Astrocyte (in vitro differentiated cells and primary cell): Measurements from ENCODE around the gene RTL1. TPM values are rescaled to one million over a fixed set of nuclear protein-coding genes. Genes with fewer than 3 reads are reported as not detected.

Experiments used
- DNase-seq: peaks from one replicate; pipeline ENCODE4 v3.0.0-alpha.2; 2010; ENCODE audit warnings: low read depth
- FAIRE-seq: peaks from 2 replicates; lab custom pipeline; 2011; peaks lifted over from hg19 to GRCh38; lab: Jason Lieb, UNC
- H2AFZ ChIP-seq: 2 replicates; pipeline ENCODE4 v1.6.0; 2012; ENCODE audit warnings: low read depth, low read length, inconsistent platforms
- H3K27ac ChIP-seq: 2 replicates; pipeline ENCODE4 v1.5.1; 2011; ENCODE audit warnings: low read depth, low read length, inconsistent platforms
- H3K27me3 ChIP-seq: 2 replicates; pipeline ENCODE4 v1.6.0; 2011; ENCODE audit warnings: low read length, inconsistent platforms; ENCODE audit not compliant: insufficient read depth
- H3K36me3 ChIP-seq: 2 replicates; pipeline ENCODE4 v1.5.1; 2011; ENCODE audit warnings: low read length, inconsistent platforms; ENCODE audit not compliant: insufficient read depth
- H3K4me1 ChIP-seq: 2 replicates; pipeline ENCODE4 v1.5.1; 2011; ENCODE audit warnings: low read length, inconsistent platforms; ENCODE audit not compliant: insufficient read depth
- H3K4me2 ChIP-seq: 2 replicates; pipeline ENCODE4 v1.6.0; 2012; ENCODE audit warnings: low read length, inconsistent platforms
- H3K4me3 ChIP-seq: 2 replicates; pipeline ENCODE4 v1.5.1; 2011; ENCODE audit warnings: low read depth, mild to moderate bottlenecking, low read length, inconsistent platforms; ENCODE audit not compliant: insufficient read depth
- H3K79me2 ChIP-seq: 2 replicates; pipeline ENCODE4 v1.6.0; 2012; ENCODE audit warnings: mild to moderate bottlenecking, low read length, inconsistent platforms; ENCODE audit not compliant: insufficient read depth
- H3K9ac ChIP-seq: 2 replicates; pipeline ENCODE4 v1.6.0; 2012; ENCODE audit warnings: mild to moderate bottlenecking, low read length, inconsistent platforms
- H3K9me3 ChIP-seq: 2 replicates; pipeline ENCODE4 v1.5.1; 2012; ENCODE audit warnings: low read depth, mild to moderate bottlenecking, low read length, inconsistent platforms; ENCODE audit not compliant: insufficient read depth
- H4K20me1 ChIP-seq: 2 replicates; pipeline ENCODE4 v1.6.0; 2012; ENCODE audit warnings: low read length, inconsistent platforms; ENCODE audit not compliant: insufficient read depth
- H3K27ac Mint-ChIP-seq: one replicate; pipeline ENCODE4 v1.8.0; 2021; ENCODE audit warnings: mild to moderate bottlenecking, mixed read lengths; ENCODE audit not compliant: unreplicated experiment
- H3K27me3 Mint-ChIP-seq: one replicate; pipeline ENCODE4 v1.8.0; 2021; ENCODE audit warnings: low read depth, mixed read lengths; ENCODE audit not compliant: unreplicated experiment
- H3K36me3 Mint-ChIP-seq: one replicate; pipeline ENCODE4 v1.8.0; 2021; ENCODE audit warnings: low read depth, mixed read lengths; ENCODE audit not compliant: unreplicated experiment
- H3K4me1 Mint-ChIP-seq: one replicate; pipeline ENCODE4 v1.8.0; 2021; ENCODE audit warnings: low read depth, mixed read lengths; ENCODE audit not compliant: unreplicated experiment
- H3K4me3 Mint-ChIP-seq: one replicate; pipeline ENCODE4 v1.8.0; 2021; ENCODE audit warnings: mild to moderate bottlenecking, moderate library complexity, mixed read lengths; ENCODE audit not compliant: unreplicated experiment
- H3K9me3 Mint-ChIP-seq: one replicate; pipeline ENCODE4 v1.8.0; 2021; ENCODE audit warnings: mild to moderate bottlenecking, mixed read lengths; ENCODE audit not compliant: unreplicated experiment
- CTCF ChIP-seq: IDR thresholded peaks from 2 replicates; pipeline ENCODE4 v1.5.1; 2011; ENCODE audit warnings: low read depth, mild to moderate bottlenecking, inconsistent platforms, low read length, moderate library complexity; ENCODE audit not compliant: insufficient read depth
- EZH2 ChIP-seq: IDR thresholded peaks from 2 replicates; pipeline ENCODE4 v1.6.1; 2012; ENCODE audit warnings: mild to moderate bottlenecking, low read length, inconsistent platforms; ENCODE audit not compliant: insufficient read depth
- total RNA-seq: library from RNA; stranded (reverse); gene quantifications from 2 replicates; pipeline ENCODE4 v1.2.1, GENCODE V29; 2021

RTL1 gene
- total RNA-seq, 1 donor from 2014 or later: 0.18 TPM

- Histone ChIP-seq H3K36me3 (peaks cover 22% of the 10 kb centered on the region), H4K20me1 (peaks cover 98% of the 10 kb centered on the region), H3K9ac (no peak overlapping the region), H2AFZ (no peak overlapping the region), H3K9me3 (no peaks in the 10 kb centered on the region), H3K4me3 (no peak overlapping the region), H3K27me3 (no peaks in the 10 kb centered on the region), H3K79me2 (peaks cover 73% of the 10 kb centered on the region), H3K4me2 (no peak overlapping the region), H3K4me1 (peaks cover 35% of the 10 kb centered on the region), H3K27ac (peak overlapping the region; percentile 34)
- Mint-ChIP-seq H3K27me3 (peaks cover 30% of the 10 kb centered on the region), H3K4me1 (peaks cover 26% of the 10 kb centered on the region), H3K9me3 (no peaks in the 10 kb centered on the region), H3K27ac (no peak overlapping the region), H3K36me3 (no peaks in the 10 kb centered on the region), H3K4me3 (no peak overlapping the region)
- TF ChIP-seq CTCF (no peak), EZH2 (no peak)
- no peak for FAIRE-seq
- no peak for DNase-seq
Measured at GRCh38 chr14:100840286-100841065, 63.0 kb downstream of the RTL1 start.

GRCh38 chr14:100839681-100840111, 63.8 kb downstream of the RTL1 start:
- Histone ChIP-seq H3K4me1 (peaks cover 35% of the 10 kb centered on the region), H4K20me1 (peaks cover 98% of the 10 kb centered on the region), H3K4me3 (no peak overlapping the region), H3K27ac (no peak overlapping the region), H3K79me2 (peaks cover 73% of the 10 kb centered on the region), H2AFZ (no peak overlapping the region), H3K36me3 (peaks cover 21% of the 10 kb centered on the region), H3K9me3 (no peaks in the 10 kb centered on the region), H3K27me3 (no peaks in the 10 kb centered on the region), H3K9ac (peak overlapping the region; percentile 13), H3K4me2 (no peak overlapping the region)
- Mint-ChIP-seq H3K4me1 (peaks cover 26% of the 10 kb centered on the region), H3K27ac (no peak overlapping the region), H3K9me3 (no peaks in the 10 kb centered on the region), H3K27me3 (peaks cover 32% of the 10 kb centered on the region), H3K36me3 (no peaks in the 10 kb centered on the region), H3K4me3 (no peak overlapping the region)
- TF ChIP-seq CTCF: no peak
- TF ChIP-seq EZH2: no peak
- FAIRE-seq (no peak), DNase-seq (no peak)

GRCh38 chr14:100839315-100839585, 64.3 kb downstream of the RTL1 start:
- H3K9me3 Mint-ChIP-seq: peaks cover 3% of the 10 kb centered on the region
- Histone ChIP-seq H4K20me1 (peaks cover 98% of the 10 kb centered on the region), H3K9me3 (no peaks in the 10 kb centered on the region), H3K4me3 (no peak overlapping the region), H3K79me2 (peaks cover 73% of the 10 kb centered on the region), H3K27me3 (no peaks in the 10 kb centered on the region), H3K4me2 (no peak overlapping the region), H3K4me1 (peaks cover 35% of the 10 kb centered on the region), H3K36me3 (peaks cover 17% of the 10 kb centered on the region), H3K27ac (no peak overlapping the region), H3K9ac (peak overlapping the region; percentile 4), H2AFZ (no peak overlapping the region)
- peaks cover 26% of the 10 kb centered on the region for H3K4me1 Mint-ChIP-seq
- TF ChIP-seq CTCF: no peak
- no peak for TF ChIP-seq EZH2
- H3K27ac Mint-ChIP-seq: no peak overlapping the region
- no peaks in the 10 kb centered on the region for H3K36me3 Mint-ChIP-seq
- DNase-seq (no peak), FAIRE-seq (no peak)
- H3K27me3 Mint-ChIP-seq: peaks cover 35% of the 10 kb centered on the region
- no peak overlapping the region for H3K4me3 Mint-ChIP-seq
